GM18508 (cell line): Measurements from ENCODE around the gene ZNF19.
A peak's percentile ranks its signal among the peaks of the same experiment; 100 is the strongest.

Experiments used
- ATAC-seq: cut with Tn5 transposase; IDR thresholded peaks from one replicate; pipeline ENCODE4 v1.9.1; 2021; ENCODE audit warnings: moderate number of reproducible peaks; ENCODE audit not compliant: insufficient read depth, unreplicated experiment

The ZNF19 gene

GRCh38 chr16:71491054-71491453, 1.9 kb upstream of the ZNF19 start:
- ATAC-seq = no peak

GRCh38 chr16:71490361-71490760, 1.2 kb upstream of the ZNF19 start:
- ATAC-seq = no peak

- peak; percentile 85 for ATAC-seq
Observed at GRCh38 chr16:71484006-71484893, 4.9 kb downstream of the ZNF19 start.

- ATAC-seq = no peak
Observed at GRCh38 chr16:71482569-71482968, 6.6 kb downstream of the ZNF19 start.

GRCh38 chr16:71480956-71481355, 8.2 kb downstream of the ZNF19 start:
- ATAC-seq = no peak

- ATAC-seq = no peak
Observed at GRCh38 chr16:71479420-71479819, 9.7 kb downstream of the ZNF19 start.

GRCh38 chr16:71476457-71477124, 12.5 kb downstream of the ZNF19 start:
- no peak for ATAC-seq

GRCh38 chr16:71474864-71475263, 14.3 kb downstream of the ZNF19 start:
- ATAC-seq = no peak

- no peak for ATAC-seq
Observed at GRCh38 chr16:71473891-71474290, 15.2 kb downstream of the ZNF19 start.

GRCh38 chr16:71472931-71473330, 16.2 kb downstream of the ZNF19 start:
- ATAC-seq = no peak

- ATAC-seq = no peak
Observed at GRCh38 chr16:71472051-71472450, 17.1 kb downstream of the ZNF19 start.

GRCh38 chr16:71467810-71468209, 21.3 kb downstream of the ZNF19 start:
- no peak for ATAC-seq

- ATAC-seq = no peak
Observed at GRCh38 chr16:71464231-71464630, 24.9 kb downstream of the ZNF19 start.

- ATAC-seq = peak; percentile 86
Observed at GRCh38 chr16:71461686-71462648, 27.2 kb downstream of the ZNF19 start, which contains the start of gene ZNF23. Gene ZNF23, minus strand, starts transcription at chr16:71462247. Its CDS starts 5,451 bp downstream, at chr16:71456796.

GRCh38 chr16:71460941-71461340, 28.2 kb downstream of the ZNF19 start:
- ATAC-seq = no peak

GRCh38 chr16:71460236-71460635, 28.9 kb downstream of the ZNF19 start:
- no peak for ATAC-seq

GRCh38 chr16:71459510-71459909, 29.6 kb downstream of the ZNF19 start:
- ATAC-seq = no peak

GRCh38 chr16:71456801-71457200, 32.3 kb downstream of the ZNF19 start:
- ATAC-seq = no peak

- no peak for ATAC-seq
Observed at GRCh38 chr16:71453036-71453435, 36.1 kb downstream of the ZNF19 start.

- ATAC-seq = no peak
Observed at GRCh38 chr16:71449020-71449419, 40.1 kb downstream of the ZNF19 start.
